K562 (cell line): ENCODE data around the gene SPOUT1. TPM values are rescaled to one million over a fixed set of nuclear protein-coding genes. Genes with fewer than 3 reads are reported as not detected.

Source experiments
- ATF1 ChIP-seq, 2 experiments: fragments of 450-650 bp in 1 of 2; IDR thresholded peaks; 2 replicates each; pipeline ENCODE4 v1.6.1; 2016; ENCODE audit warnings: missing compliant biosample characterization in 1 of 2, missing genetic modification characterization in 1 of 2
- BCOR ChIP-seq: fragments of 450-650 bp; IDR thresholded peaks from 2 replicates; pipeline ENCODE4 v1.6.1; 2016
- CHD2 ChIP-seq: IDR thresholded peaks from 2 replicates; pipeline ENCODE4 v1.6.1; 2011; ENCODE audit warnings: low read depth, low read length
- EP400 ChIP-seq: fragments of 450-650 bp; IDR thresholded peaks from 2 replicates; pipeline ENCODE4 v1.6.1; 2017; ENCODE audit warnings: antibody characterized with exemption, mild to moderate bottlenecking, moderate library complexity
- RAD51 ChIP-seq: fragments of 450-650 bp; IDR thresholded peaks from 2 replicates; pipeline ENCODE4 v1.7.1; 2016; ENCODE audit warnings: low read depth, mild to moderate bottlenecking, borderline replicate concordance
- SIN3B ChIP-seq: fragments of 450-650 bp; IDR thresholded peaks from 2 replicates; pipeline ENCODE4 v1.6.1; 2017; ENCODE audit warnings: low read depth, mild to moderate bottlenecking, moderate library complexity
- TAF1 ChIP-seq: IDR thresholded peaks from 2 replicates; pipeline ENCODE4 v1.6.1; 2011; ENCODE audit warnings: mild to moderate bottlenecking, low read length, moderate library complexity; ENCODE audit not compliant: insufficient read depth, control insufficient read depth, severe bottlenecking; ENCODE audit errors: extremely low read depth
- ZBTB1 ChIP-seq: sonication (generic); formaldehyde crosslinking; IDR thresholded peaks from 2 replicates; pipeline ENCODE4 v1.8.1; 2023; ENCODE audit warnings: missing genetic modification reagents, low read depth, mild to moderate bottlenecking, borderline replicate concordance
- ZNF384 ChIP-seq: IDR thresholded peaks from 2 replicates; pipeline ENCODE4 v1.6.1; 2012; ENCODE audit warnings: low read depth, low read length, improper control_type of control experiment
- polyA plus RNA-seq, 8 experiments: library from polyadenylated mRNA; depleted of rRNA in 4 of 8; stranded (reverse) in 5 of 8; unstranded in 3 of 8; fragments of >200 nt; fragmentation: Nextera tagmentation in 2 of 8; fragmentation: Illumina TruSeq in 1 of 8; extraction: Ambion mirVana in 2 of 8; extraction: Trizol in 1 of 8; gene quantifications; 2 replicates each; pipeline versions ENCODE4 v1.2.1 to v1.2.3, GENCODE V29; 2011 to 2014; ENCODE audit warnings: inconsistent platforms in 1 of 8, missing spikeins in 1 of 8
- total RNA-seq, 7 experiments: library from RNA; depleted of rRNA in 6 of 7; stranded (reverse); fragments of >200 nt in 6 of 7; fragmentation: Illumina TruSeq in 2 of 7; extraction: Trizol in 2 of 7; gene quantifications; 2 replicates each; pipeline versions ENCODE4 v1.2.1 to v1.2.3, GENCODE V29; 2011 to 2021; ENCODE audit warnings: low replicate concordance in 1 of 7
- TF ChIP-seq, protein P1 (sequence below): sonication (generic); formaldehyde crosslinking; IDR thresholded peaks from 2 replicates; pipeline ENCODE4 v1.8.1; 2023; ENCODE audit warnings: mild to moderate bottlenecking, missing genetic modification reagents
- TF ChIP-seq, protein P2 (sequence below): sonication (generic); formaldehyde crosslinking; IDR thresholded peaks from 2 replicates; pipeline ENCODE4 v1.5.0; 2020; ENCODE audit warnings: missing genetic modification reagents
- TF ChIP-seq, protein P3 (sequence below): fragments of 200-600 bp; sonication (generic); IDR thresholded peaks from one replicate; pipeline ENCODE4 v1.6.1; 2012; ENCODE audit warnings: mild to moderate bottlenecking, low read depth, low read length, inconsistent platforms

Gene SPOUT1
- total and polyA plus RNA-seq, 9 of the 15 experiments (the other 6 are each of a cell fraction or from before 2014, with no cell fraction given): 10.6 to 121 (median 37.4) TPM

DNA sequence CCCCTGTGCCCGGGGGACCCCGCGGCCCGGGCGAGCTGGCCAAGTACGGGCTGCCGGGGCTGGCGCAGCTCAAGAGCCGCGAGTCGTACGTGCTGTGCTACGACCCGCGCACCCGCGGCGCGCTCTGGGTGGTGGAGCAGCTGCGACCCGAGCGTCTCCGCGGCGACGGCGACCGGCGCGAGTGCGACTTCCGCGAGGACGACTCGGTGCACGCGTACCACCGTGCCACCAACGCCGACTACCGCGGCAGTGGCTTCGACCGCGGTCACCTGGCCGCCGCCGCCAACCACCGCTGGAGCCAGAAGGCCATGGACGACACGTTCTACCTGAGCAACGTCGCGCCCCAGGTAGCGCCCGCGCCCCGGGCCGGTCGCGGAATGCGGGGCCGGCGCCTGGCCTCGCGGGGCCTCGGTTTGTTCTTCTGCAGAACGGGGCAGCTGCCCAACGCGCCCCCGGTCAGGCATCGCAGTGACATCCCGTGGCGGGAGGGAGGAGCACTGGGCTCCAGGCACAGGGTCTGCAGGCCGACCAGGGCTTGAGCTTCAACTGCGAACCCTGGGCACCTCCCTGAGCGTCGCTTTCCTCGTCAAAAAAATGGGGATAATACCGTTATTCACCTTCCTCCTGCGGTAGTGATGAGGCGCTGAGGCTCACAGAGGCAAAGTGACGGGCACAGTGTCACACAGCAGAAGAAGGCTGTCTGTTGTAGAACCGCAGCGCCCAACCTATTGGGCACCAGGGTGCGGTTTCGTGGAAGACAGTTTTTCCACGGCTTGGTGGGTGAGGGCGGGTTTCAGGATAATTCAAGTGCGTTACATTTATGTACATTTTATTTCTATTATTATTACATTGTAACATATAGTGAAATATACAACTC lies 10.5 kb downstream of the SPOUT1 start (continued):
- TF ChIP-seq RAD51: no peak
- TF ChIP-seq, protein P1, sequence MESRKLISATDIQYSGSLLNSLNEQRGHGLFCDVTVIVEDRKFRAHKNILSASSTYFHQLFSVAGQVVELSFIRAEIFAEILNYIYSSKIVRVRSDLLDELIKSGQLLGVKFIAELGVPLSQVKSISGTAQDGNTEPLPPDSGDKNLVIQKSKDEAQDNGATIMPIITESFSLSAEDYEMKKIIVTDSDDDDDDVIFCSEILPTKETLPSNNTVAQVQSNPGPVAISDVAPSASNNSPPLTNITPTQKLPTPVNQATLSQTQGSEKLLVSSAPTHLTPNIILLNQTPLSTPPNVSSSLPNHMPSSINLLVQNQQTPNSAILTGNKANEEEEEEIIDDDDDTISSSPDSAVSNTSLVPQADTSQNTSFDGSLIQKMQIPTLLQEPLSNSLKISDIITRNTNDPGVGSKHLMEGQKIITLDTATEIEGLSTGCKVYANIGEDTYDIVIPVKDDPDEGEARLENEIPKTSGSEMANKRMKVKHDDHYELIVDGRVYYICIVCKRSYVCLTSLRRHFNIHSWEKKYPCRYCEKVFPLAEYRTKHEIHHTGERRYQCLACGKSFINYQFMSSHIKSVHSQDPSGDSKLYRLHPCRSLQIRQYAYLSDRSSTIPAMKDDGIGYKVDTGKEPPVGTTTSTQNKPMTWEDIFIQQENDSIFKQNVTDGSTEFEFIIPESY: 0 out of 2 replicates have a peak, but pooled peaks have one; percentile 33
- TF ChIP-seq CHD2: no peak
- TF ChIP-seq, protein P2, sequence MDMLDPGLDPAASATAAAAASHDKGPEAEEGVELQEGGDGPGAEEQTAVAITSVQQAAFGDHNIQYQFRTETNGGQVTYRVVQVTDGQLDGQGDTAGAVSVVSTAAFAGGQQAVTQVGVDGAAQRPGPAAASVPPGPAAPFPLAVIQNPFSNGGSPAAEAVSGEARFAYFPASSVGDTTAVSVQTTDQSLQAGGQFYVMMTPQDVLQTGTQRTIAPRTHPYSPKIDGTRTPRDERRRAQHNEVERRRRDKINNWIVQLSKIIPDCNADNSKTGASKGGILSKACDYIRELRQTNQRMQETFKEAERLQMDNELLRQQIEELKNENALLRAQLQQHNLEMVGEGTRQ (CRISPR knock-in tag): 0 out of 2 replicates have a peak, but pooled peaks have one; percentile 17
- TF ChIP-seq TAF1: peak; percentile 1
- TF ChIP-seq, protein P3, sequence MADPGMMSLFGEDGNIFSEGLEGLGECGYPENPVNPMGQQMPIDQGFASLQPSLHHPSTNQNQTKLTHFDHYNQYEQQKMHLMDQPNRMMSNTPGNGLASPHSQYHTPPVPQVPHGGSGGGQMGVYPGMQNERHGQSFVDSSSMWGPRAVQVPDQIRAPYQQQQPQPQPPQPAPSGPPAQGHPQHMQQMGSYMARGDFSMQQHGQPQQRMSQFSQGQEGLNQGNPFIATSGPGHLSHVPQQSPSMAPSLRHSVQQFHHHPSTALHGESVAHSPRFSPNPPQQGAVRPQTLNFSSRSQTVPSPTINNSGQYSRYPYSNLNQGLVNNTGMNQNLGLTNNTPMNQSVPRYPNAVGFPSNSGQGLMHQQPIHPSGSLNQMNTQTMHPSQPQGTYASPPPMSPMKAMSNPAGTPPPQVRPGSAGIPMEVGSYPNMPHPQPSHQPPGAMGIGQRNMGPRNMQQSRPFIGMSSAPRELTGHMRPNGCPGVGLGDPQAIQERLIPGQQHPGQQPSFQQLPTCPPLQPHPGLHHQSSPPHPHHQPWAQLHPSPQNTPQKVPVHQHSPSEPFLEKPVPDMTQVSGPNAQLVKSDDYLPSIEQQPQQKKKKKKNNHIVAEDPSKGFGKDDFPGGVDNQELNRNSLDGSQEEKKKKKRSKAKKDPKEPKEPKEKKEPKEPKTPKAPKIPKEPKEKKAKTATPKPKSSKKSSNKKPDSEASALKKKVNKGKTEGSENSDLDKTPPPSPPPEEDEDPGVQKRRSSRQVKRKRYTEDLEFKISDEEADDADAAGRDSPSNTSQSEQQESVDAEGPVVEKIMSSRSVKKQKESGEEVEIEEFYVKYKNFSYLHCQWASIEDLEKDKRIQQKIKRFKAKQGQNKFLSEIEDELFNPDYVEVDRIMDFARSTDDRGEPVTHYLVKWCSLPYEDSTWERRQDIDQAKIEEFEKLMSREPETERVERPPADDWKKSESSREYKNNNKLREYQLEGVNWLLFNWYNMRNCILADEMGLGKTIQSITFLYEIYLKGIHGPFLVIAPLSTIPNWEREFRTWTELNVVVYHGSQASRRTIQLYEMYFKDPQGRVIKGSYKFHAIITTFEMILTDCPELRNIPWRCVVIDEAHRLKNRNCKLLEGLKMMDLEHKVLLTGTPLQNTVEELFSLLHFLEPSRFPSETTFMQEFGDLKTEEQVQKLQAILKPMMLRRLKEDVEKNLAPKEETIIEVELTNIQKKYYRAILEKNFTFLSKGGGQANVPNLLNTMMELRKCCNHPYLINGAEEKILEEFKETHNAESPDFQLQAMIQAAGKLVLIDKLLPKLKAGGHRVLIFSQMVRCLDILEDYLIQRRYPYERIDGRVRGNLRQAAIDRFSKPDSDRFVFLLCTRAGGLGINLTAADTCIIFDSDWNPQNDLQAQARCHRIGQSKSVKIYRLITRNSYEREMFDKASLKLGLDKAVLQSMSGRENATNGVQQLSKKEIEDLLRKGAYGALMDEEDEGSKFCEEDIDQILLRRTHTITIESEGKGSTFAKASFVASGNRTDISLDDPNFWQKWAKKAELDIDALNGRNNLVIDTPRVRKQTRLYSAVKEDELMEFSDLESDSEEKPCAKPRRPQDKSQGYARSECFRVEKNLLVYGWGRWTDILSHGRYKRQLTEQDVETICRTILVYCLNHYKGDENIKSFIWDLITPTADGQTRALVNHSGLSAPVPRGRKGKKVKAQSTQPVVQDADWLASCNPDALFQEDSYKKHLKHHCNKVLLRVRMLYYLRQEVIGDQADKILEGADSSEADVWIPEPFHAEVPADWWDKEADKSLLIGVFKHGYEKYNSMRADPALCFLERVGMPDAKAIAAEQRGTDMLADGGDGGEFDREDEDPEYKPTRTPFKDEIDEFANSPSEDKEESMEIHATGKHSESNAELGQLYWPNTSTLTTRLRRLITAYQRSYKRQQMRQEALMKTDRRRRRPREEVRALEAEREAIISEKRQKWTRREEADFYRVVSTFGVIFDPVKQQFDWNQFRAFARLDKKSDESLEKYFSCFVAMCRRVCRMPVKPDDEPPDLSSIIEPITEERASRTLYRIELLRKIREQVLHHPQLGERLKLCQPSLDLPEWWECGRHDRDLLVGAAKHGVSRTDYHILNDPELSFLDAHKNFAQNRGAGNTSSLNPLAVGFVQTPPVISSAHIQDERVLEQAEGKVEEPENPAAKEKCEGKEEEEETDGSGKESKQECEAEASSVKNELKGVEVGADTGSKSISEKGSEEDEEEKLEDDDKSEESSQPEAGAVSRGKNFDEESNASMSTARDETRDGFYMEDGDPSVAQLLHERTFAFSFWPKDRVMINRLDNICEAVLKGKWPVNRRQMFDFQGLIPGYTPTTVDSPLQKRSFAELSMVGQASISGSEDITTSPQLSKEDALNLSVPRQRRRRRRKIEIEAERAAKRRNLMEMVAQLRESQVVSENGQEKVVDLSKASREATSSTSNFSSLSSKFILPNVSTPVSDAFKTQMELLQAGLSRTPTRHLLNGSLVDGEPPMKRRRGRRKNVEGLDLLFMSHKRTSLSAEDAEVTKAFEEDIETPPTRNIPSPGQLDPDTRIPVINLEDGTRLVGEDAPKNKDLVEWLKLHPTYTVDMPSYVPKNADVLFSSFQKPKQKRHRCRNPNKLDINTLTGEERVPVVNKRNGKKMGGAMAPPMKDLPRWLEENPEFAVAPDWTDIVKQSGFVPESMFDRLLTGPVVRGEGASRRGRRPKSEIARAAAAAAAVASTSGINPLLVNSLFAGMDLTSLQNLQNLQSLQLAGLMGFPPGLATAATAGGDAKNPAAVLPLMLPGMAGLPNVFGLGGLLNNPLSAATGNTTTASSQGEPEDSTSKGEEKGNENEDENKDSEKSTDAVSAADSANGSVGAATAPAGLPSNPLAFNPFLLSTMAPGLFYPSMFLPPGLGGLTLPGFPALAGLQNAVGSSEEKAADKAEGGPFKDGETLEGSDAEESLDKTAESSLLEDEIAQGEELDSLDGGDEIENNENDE: no peak
- peak; percentile 12; the same call in 1 of the 2 replicates for TF ChIP-seq SIN3B
- peak; percentile 9; the same call in 1 of the 2 replicates for TF ChIP-seq EP400
- TF ChIP-seq ATF1 (CRISPR knock-in tag; IDR thresholded peaks at IDR 0.05): no peak
- TF ChIP-seq ATF1 (tag; IDR thresholded peaks at IDR 0.05): peak; percentile 8; the same call in 1 of the 2 replicates
- TF ChIP-seq ZBTB1 (CRISPR knock-in tag): peak; percentile 12; the same call in 1 of the 2 replicates
- TF ChIP-seq ZNF384: no peak
- peak; percentile 13; the same call in 1 of the 2 replicates for TF ChIP-seq BCOR
